Fibroblast of the aortic adventitia (primary cell): ENCODE data around the gene TMEM266. TPM values are rescaled to one million over a fixed set of nuclear protein-coding genes. Genes with fewer than 3 reads are reported as not detected.

ENCODE experiments used
- DNase-seq: peaks from one replicate; pipeline ENCODE4 v3.0.0-alpha.2; 2010; ENCODE audit warnings: low read depth
- H3K4me3 ChIP-seq: 2 replicates; pipeline ENCODE4 v1.5.1; 2011; ENCODE audit warnings: low read depth, mild to moderate bottlenecking, control low read depth, low read length, moderate library complexity
- CTCF ChIP-seq: IDR thresholded peaks from 2 replicates; pipeline ENCODE4 v1.5.1; 2011; ENCODE audit warnings: mild to moderate bottlenecking, low read length, control low read depth, inconsistent platforms; ENCODE audit not compliant: insufficient read depth
- total RNA-seq: library from RNA; depleted of rRNA; stranded (reverse); fragments of >200 nt; gene quantifications from 2 replicates; pipeline ENCODE4 v1.2.3, GENCODE V29; 2012; ENCODE audit warnings: low replicate concordance

The TMEM266 gene
- total RNA-seq, 1 donor = 0.09 TPM

DNA sequence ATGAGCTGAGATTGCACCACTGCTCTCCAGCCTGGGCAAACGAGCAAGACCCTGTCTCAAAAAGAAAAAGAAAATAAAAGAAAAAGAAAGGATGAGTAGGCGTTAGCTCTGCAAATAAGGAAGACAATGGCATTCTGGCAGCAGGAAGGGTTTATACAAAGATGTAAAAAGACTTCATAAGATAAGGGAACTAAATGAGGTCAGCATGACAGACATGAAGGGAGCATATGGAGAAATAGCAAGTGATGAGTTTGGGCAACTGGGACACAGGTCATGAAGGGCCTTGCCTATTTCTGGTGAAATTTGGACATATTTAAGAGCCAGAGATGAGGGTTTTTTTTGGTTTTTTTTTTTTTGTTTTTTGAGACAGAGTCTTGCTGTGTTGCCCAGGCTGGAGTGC is 24.5 kb downstream of the TMEM266 start:
- no peak for DNase-seq
- TF ChIP-seq CTCF = no peak
- H3K4me3 ChIP-seq = no peak overlapping the region

GRCh38 chr15:76098685-76099084 is 38.9 kb downstream of the TMEM266 start:
- no peak for DNase-seq
- TF ChIP-seq CTCF = no peak
- no peak overlapping the region for H3K4me3 ChIP-seq

DNA sequence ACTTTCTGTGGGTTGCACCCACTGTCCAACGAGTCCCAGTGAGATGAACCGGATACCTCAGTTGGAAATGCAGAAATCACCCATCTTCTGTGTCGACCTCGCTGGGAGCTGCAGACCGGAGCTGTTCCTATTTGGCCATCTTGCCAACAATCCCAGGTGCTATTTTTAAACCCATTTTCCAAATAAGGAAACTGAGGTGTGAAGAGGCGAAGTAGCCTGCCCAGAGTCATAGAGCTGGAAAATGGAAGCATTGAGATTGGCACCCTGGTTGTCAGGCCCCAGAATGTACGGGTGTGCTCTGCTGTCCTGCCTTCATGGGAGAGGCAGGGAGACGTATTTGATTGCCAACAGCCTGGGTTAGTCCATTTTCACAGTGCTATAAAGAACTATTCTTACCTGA is 39.6 kb downstream of the TMEM266 start:
- DNase-seq = no peak
- no peak overlapping the region for H3K4me3 ChIP-seq
- TF ChIP-seq CTCF = no peak

DNA sequence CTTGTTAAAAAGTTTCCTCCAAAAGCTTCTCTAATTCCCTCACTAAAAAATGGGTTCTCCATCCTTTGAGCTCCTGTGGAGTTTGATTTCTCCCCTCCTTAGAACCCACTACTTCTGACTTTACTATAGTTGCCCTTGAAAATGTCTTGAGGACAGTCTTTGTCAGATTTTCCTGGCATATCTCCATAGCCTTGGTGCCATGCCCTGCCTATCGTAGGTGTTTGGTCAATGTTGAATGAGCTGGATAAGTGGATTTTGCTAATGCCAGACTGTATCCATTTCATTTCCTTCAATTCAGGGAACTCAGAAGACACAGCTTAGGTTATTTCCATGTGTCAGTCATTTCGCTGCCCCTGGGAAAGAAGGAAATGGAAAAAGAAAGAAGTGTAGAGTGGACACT is 40.6 kb downstream of the TMEM266 start:
- no peak for TF ChIP-seq CTCF
- H3K4me3 ChIP-seq = no peak overlapping the region
- DNase-seq = no peak

GRCh38 chr15:76101655-76102054 is 41.9 kb downstream of the TMEM266 start:
- TF ChIP-seq CTCF = no peak
- DNase-seq = no peak
- no peak overlapping the region for H3K4me3 ChIP-seq

DNA sequence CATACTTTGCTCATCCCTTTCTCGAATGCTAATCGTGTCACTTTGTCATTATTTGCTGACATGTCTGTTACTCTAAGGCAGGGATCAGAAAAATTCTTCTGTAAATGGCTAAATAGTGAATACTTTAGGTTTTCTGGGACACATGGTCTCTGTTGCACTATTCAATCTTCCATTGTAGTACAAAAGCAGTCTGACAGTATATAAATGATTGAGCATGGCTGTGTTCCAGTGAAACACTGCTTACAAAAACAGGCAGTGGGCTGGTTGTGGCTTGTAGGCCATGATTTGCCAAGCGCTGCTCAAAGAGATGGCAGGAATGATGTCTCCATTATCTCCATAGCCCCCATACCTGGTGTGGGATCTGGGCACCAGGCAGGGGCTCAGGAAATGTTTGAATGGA is 45.6 kb downstream of the TMEM266 start:
- no peak overlapping the region for H3K4me3 ChIP-seq
- TF ChIP-seq CTCF = no peak
- DNase-seq = no peak

DNA sequence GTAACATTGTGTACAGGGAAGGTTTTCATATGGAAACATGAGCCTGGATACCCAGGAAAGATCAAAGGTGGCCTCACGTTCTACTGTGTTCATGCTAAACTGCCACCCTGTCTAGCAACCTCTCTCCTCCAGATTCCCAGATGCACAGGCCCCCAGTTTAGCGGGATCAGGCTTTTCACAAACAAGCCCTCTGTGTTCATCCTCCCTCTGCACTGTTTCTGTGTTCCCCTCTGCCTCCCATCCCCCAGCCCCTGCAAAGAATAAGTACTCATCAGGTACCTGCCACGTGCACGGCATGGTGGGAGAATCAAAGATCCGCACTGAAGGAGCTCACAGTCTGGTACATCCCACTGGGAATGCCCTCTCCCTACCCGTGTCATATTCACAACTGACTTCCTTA is 46.1 kb downstream of the TMEM266 start:
- no peak overlapping the region for H3K4me3 ChIP-seq
- TF ChIP-seq CTCF = no peak
- DNase-seq = no peak
